OCI-LY7 (cell line): ENCODE measurements around the gene ZNF526. TPM values are rescaled to one million over a fixed set of nuclear protein-coding genes. Genes with fewer than 3 reads are reported as not detected.

Experiments
- BruUV-seq: library from RNA; stranded (reverse); fragments of 400-500 nt; replicated peaks from 2 replicates; lab custom pipeline; 2021; lab: Mats Ljungman, UMichigan
- CTCF ChIA-PET: fragments of 300-600 bp; sonication (Branson Sonifier 250); formaldehyde crosslinking; loops from one replicate; lab custom pipeline; 2022; ENCODE audit warnings: antibody characterized with exemption; ENCODE audit not compliant: unreplicated experiment; lab: Charles Lee
- POLR2A ChIA-PET: fragments of 300-600 bp; sonication (Branson Sonifier 250); formaldehyde crosslinking; loops from one replicate; lab custom pipeline; 2022; ENCODE audit warnings: antibody characterized with exemption; lab: Charles Lee
- DNase-seq: peaks from one replicate; pipeline ENCODE4 v3.0.0-alpha.2; 2015; ENCODE audit warnings: low spot score
- H2AFZ ChIP-seq: fragments of 200-600 bp; sonication (generic), shearing (Covaris generic); 2 replicates; pipeline ENCODE4 v1.6.1; 2014; ENCODE audit warnings: mild to moderate bottlenecking, antibody characterized with exemption, low read length, moderate library complexity
- H3K27ac ChIP-seq: fragments of 200-600 bp; sonication (generic); 2 replicates; pipeline ENCODE4 v1.5.1; 2014; ENCODE audit warnings: mixed run types, low read depth, mild to moderate bottlenecking, moderate library complexity, low read length, inconsistent platforms; ENCODE audit not compliant: poor library complexity, severe bottlenecking
- H3K36me3 ChIP-seq: fragments of 200-600 bp; sonication (generic); 2 replicates; pipeline ENCODE4 v1.6.1; 2014; ENCODE audit warnings: mild to moderate bottlenecking, antibody characterized with exemption, low read length, moderate library complexity, mixed read lengths; ENCODE audit not compliant: insufficient read depth
- H3K4me1 ChIP-seq: fragments of 200-600 bp; sonication (generic); 2 replicates; pipeline ENCODE4 v1.5.1; 2014; ENCODE audit warnings: mild to moderate bottlenecking, low read length; ENCODE audit not compliant: insufficient read depth, poor library complexity, severe bottlenecking
- H3K4me2 ChIP-seq: fragments of 200-600 bp; sonication (generic); 2 replicates; pipeline ENCODE4 v1.6.1; 2014; ENCODE audit warnings: mild to moderate bottlenecking, low read length
- H3K4me3 ChIP-seq: fragments of 200-600 bp; sonication (generic); 2 replicates; pipeline ENCODE4 v1.5.1; 2014; ENCODE audit warnings: mild to moderate bottlenecking, low read depth, low read length; ENCODE audit not compliant: poor library complexity, severe bottlenecking
- H3K79me2 ChIP-seq: fragments of 200-600 bp; sonication (generic); 2 replicates; pipeline ENCODE4 v1.6.1; 2016; ENCODE audit warnings: low read depth, mild to moderate bottlenecking, low read length, moderate library complexity, mixed read lengths; ENCODE audit not compliant: insufficient read depth
- H3K9me2 ChIP-seq: fragments of 200-600 bp; sonication (generic); 2 replicates; pipeline ENCODE4 v1.6.1; 2016; ENCODE audit warnings: mild to moderate bottlenecking, low read length, mixed read lengths; ENCODE audit not compliant: insufficient read depth
- H3K9me3 ChIP-seq: fragments of 200-600 bp; sonication (generic); 2 replicates; pipeline ENCODE4 v1.6.1; 2014; ENCODE audit warnings: mild to moderate bottlenecking, mixed run types, low read length, mixed read lengths
- H4K20me1 ChIP-seq: fragments of 200-600 bp; sonication (generic); 2 replicates; pipeline ENCODE4 v1.6.1; 2014; ENCODE audit warnings: mild to moderate bottlenecking, antibody characterized with exemption, low read length, moderate library complexity, mixed read lengths; ENCODE audit not compliant: insufficient read depth
- CTCF ChIP-seq: fragments of 200-600 bp; sonication (generic); conservative IDR thresholded peaks from 2 replicates; pipeline ENCODE4 v1.5.1; 2014; ENCODE audit warnings: mild to moderate bottlenecking, antibody characterized with exemption, low read length, moderate library complexity, mixed read lengths
- EZH2phosphoT487 ChIP-seq: fragments of 200-600 bp; sonication (generic); IDR thresholded peaks from 2 replicates; pipeline ENCODE4 v1.6.1; 2018; ENCODE audit warnings: low read depth, borderline replicate concordance, mild to moderate bottlenecking, mixed run types, antibody characterized with exemption, low read length, moderate library complexity, mixed read lengths
- intact Hi-C: fragments of 100-400 bp; cut with micrococcal nuclease; formaldehyde crosslinking; loops from one replicate; pipeline ENCODE4 v1.10.0; 2022; ENCODE audit not compliant: unreplicated experiment
- total RNA-seq, 2 experiments: library from RNA; depleted of rRNA in 1 of 2; stranded (reverse); fragments of >200 nt in 1 of 2; shearing (Covaris generic) in 1 of 2; gene quantifications; 2 replicates each; pipeline ENCODE4 v1.2.3, GENCODE V29; 2014 to 2022

The ZNF526 gene
- total RNA-seq, 2 experiments from 2014 or later = 9.0 to 12.7 TPM

DNA sequence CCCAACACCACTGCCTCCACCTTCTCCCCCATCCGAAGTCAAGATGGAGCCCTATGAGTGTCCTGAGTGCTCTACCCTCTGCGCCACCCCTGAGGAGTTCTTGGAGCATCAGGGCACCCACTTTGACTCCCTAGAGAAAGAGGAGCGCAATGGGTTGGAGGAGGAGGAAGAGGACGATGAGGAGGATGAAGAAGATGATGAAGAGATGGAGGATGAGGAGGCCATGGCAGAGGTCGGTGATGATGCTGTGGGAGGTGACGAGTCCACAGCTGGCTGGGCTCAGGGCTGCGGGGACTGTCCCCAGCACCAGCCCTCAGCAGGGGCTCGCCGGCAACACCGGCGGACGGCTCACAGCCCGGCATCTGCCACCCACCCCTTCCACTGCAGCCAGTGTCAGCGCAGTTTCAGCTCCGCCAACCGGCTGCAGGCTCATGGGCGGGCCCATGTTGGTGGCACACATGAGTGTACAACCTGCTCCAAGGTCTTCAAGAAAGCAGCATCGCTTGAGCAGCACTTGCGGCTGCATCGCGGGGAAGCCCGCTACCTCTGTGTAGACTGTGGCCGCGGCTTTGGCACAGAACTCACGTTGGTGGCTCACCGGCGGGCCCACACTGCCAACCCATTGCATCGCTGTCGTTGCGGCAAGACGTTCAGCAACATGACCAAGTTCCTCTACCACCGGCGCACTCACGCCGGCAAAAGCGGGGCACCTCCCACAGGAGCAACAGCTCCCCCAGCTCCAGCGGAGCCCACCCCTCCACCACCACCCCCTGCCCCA lies 5.0 kb downstream of the ZNF526 start:
- H3K9me2 ChIP-seq = no peaks in the 10 kb centered on the region
- no peak overlapping the region for H3K4me2 ChIP-seq
- CTCF ChIA-PET = no interaction called here
- H2AFZ ChIP-seq = no peak overlapping the region
- no peak for TF ChIP-seq CTCF
- no peak for TF ChIP-seq EZH2phosphoT487
- POLR2A ChIA-PET = no interaction called here
- BruUV-seq = no TSS peak
- no peak for DNase-seq
- H3K79me2 ChIP-seq = peaks cover 27% of the 10 kb centered on the region
- peaks cover 70% of the 10 kb centered on the region for H3K36me3 ChIP-seq
- H3K9me3 ChIP-seq = no peaks in the 10 kb centered on the region
- H3K27ac ChIP-seq = no peak overlapping the region
- H3K4me1 ChIP-seq = peaks cover 11% of the 10 kb centered on the region
- intact Hi-C loops = no loop called here
- H3K4me3 ChIP-seq = no peak overlapping the region
- H4K20me1 ChIP-seq = no peaks in the 10 kb centered on the region

GRCh38 chr19:42225718-42226292 lies 5.7 kb downstream of the ZNF526 start:
- Histone ChIP-seq H3K9me2 (no peaks in the 10 kb centered on the region), H3K27ac (no peak overlapping the region), H4K20me1 (no peaks in the 10 kb centered on the region), H3K79me2 (peaks cover 22% of the 10 kb centered on the region), H3K36me3 (peaks cover 76% of the 10 kb centered on the region), H3K4me2 (no peak overlapping the region), H3K9me3 (no peaks in the 10 kb centered on the region), H3K4me1 (peaks cover 10% of the 10 kb centered on the region), H3K4me3 (no peak overlapping the region), H2AFZ (no peak overlapping the region)
- no peak for DNase-seq
- intact Hi-C loops = no loop called here
- TF ChIP-seq EZH2phosphoT487 (no peak), CTCF (no peak)
- CTCF ChIA-PET = no interaction called here
- POLR2A ChIA-PET = no interaction called here
- BruUV-seq = no TSS peak

DNA sequence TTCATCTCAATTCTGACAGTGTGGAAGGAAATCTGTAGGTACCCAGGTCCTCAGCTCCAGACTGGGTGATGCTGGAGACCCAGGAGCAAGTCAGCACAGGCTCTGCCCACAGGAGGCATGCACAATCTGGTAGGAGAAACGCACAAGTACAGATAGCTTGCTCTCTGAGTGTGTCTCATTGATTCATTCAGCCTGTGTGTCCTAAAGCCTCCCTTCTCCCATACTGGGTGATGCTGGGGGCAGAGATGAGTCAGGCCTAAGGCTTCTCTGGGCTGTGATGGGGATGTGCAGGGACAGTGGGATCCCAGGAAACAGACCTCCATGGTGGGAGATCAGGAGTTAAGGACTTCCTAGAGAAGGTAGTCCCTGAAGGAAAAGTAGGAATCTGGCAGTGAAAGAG lies 6.8 kb downstream of the ZNF526 start:
- intact Hi-C loops = no loop called here
- no peak for TF ChIP-seq CTCF
- no peak for TF ChIP-seq EZH2phosphoT487
- POLR2A ChIA-PET = no interaction called here
- CTCF ChIA-PET = no interaction called here
- H3K9me2 ChIP-seq = no peaks in the 10 kb centered on the region
- no TSS peak for BruUV-seq
- H4K20me1 ChIP-seq = no peaks in the 10 kb centered on the region
- no peak for DNase-seq
- no peaks in the 10 kb centered on the region for H3K4me1 ChIP-seq
- H3K36me3 ChIP-seq = peaks cover 87% of the 10 kb centered on the region
- H3K4me3 ChIP-seq = no peak overlapping the region
- H3K27ac ChIP-seq = no peak overlapping the region
- no peak overlapping the region for H3K4me2 ChIP-seq
- H3K9me3 ChIP-seq = no peaks in the 10 kb centered on the region
- H2AFZ ChIP-seq = no peak overlapping the region
- H3K79me2 ChIP-seq = peaks cover 11% of the 10 kb centered on the region
